Panc1 (cell line): Measurements from ENCODE around the gene LMAN1.

Experiments used
- POLR2AphosphoS5 ChIP-seq: IDR thresholded peaks from 2 replicates; pipeline ENCODE4 v1.6.1; 2012; ENCODE audit warnings: mild to moderate bottlenecking, low read depth, low read length, moderate library complexity
- TCF7L2 ChIP-seq: IDR thresholded peaks from 2 replicates; pipeline ENCODE4 v1.6.1; 2011; ENCODE audit warnings: mild to moderate bottlenecking, low read depth, low read length, inconsistent platforms
- TF ChIP-seq, protein P1 (sequence below): fragments of 450-650 bp; IDR thresholded peaks from 2 replicates; pipeline ENCODE4 v1.5.1; 2017; ENCODE audit warnings: mild to moderate bottlenecking
- TF ChIP-seq, protein P2 (sequence below), 2 experiments: IDR thresholded peaks; 2 replicates each; pipeline ENCODE4 v1.6.1; 2011 to 2012; ENCODE audit warnings: low read depth in 2 of 2, control low read depth in 1 of 2, low read length in 1 of 2, mild to moderate bottlenecking in 1 of 2, moderate library complexity in 1 of 2; ENCODE audit not compliant: insufficient read depth in 1 of 2

DNA sequence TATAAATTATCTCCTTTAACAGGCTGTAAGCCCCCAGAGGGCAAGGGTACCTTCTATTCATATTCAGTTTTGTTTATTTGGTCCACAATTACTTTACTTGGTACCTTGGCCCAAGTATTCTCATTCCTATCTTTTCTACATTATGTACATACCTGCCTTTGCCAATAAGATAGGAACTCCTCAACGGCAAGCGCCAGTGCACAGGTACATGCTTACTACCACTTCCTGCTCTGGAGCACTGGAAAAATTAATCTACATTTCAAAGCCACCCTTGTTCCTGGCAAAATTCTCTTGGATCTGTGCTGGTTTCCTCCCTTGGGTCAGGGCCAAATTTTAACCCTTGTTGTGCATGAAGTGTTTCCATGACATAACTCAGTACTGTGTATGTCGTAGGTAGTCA is 34.3 kb upstream of the LMAN1 start:
- TF ChIP-seq, protein P1, sequence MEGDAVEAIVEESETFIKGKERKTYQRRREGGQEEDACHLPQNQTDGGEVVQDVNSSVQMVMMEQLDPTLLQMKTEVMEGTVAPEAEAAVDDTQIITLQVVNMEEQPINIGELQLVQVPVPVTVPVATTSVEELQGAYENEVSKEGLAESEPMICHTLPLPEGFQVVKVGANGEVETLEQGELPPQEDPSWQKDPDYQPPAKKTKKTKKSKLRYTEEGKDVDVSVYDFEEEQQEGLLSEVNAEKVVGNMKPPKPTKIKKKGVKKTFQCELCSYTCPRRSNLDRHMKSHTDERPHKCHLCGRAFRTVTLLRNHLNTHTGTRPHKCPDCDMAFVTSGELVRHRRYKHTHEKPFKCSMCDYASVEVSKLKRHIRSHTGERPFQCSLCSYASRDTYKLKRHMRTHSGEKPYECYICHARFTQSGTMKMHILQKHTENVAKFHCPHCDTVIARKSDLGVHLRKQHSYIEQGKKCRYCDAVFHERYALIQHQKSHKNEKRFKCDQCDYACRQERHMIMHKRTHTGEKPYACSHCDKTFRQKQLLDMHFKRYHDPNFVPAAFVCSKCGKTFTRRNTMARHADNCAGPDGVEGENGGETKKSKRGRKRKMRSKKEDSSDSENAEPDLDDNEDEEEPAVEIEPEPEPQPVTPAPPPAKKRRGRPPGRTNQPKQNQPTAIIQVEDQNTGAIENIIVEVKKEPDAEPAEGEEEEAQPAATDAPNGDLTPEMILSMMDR: no peak
- TF ChIP-seq TCF7L2: no peak
- TF ChIP-seq, protein P2, sequence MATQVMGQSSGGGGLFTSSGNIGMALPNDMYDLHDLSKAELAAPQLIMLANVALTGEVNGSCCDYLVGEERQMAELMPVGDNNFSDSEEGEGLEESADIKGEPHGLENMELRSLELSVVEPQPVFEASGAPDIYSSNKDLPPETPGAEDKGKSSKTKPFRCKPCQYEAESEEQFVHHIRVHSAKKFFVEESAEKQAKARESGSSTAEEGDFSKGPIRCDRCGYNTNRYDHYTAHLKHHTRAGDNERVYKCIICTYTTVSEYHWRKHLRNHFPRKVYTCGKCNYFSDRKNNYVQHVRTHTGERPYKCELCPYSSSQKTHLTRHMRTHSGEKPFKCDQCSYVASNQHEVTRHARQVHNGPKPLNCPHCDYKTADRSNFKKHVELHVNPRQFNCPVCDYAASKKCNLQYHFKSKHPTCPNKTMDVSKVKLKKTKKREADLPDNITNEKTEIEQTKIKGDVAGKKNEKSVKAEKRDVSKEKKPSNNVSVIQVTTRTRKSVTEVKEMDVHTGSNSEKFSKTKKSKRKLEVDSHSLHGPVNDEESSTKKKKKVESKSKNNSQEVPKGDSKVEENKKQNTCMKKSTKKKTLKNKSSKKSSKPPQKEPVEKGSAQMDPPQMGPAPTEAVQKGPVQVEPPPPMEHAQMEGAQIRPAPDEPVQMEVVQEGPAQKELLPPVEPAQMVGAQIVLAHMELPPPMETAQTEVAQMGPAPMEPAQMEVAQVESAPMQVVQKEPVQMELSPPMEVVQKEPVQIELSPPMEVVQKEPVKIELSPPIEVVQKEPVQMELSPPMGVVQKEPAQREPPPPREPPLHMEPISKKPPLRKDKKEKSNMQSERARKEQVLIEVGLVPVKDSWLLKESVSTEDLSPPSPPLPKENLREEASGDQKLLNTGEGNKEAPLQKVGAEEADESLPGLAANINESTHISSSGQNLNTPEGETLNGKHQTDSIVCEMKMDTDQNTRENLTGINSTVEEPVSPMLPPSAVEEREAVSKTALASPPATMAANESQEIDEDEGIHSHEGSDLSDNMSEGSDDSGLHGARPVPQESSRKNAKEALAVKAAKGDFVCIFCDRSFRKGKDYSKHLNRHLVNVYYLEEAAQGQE (IDR thresholded peaks at IDR 0.05; ENCODE audit: insufficient read depth in 1 of 2, low read depth in 2 of 2, low read length in 1 of 2): no peak
- no peak for TF ChIP-seq POLR2AphosphoS5
